Measurements from ENCODE around the gene CAGE1. TPM values are rescaled to one million over a fixed set of nuclear protein-coding genes. Genes with fewer than 3 reads are reported as not detected.

The CAGE1 gene
- total RNA-seq, 1 donor from 2014 or later: not detected

GRCh38 chr6:7410851-7411250, 21.3 kb upstream of the CAGE1 start:
- no peak for DNase-seq
- TF ChIP-seq CTCF (IDR thresholded peaks at IDR 0.05; ENCODE audit: partially characterized antibody, unreplicated experiment): no peak
- Mint-ChIP-seq H3K36me3 (ENCODE audit: unreplicated experiment) (no peaks in the 10 kb centered on the region), H3K4me1 (ENCODE audit: low read depth, unreplicated experiment) (no peaks in the 10 kb centered on the region), H3K9me3 (ENCODE audit: unreplicated experiment) (no peaks in the 10 kb centered on the region), H3K27me3 (ENCODE audit: unreplicated experiment) (no peaks in the 10 kb centered on the region), H3K27ac (ENCODE audit: unreplicated experiment) (no peak overlapping the region), H3K4me3 (ENCODE audit: unreplicated experiment) (no peak overlapping the region)

- Mint-ChIP-seq H3K4me1 (ENCODE audit: low read depth, unreplicated experiment) (no peaks in the 10 kb centered on the region), H3K4me3 (ENCODE audit: unreplicated experiment) (no peak overlapping the region), H3K36me3 (ENCODE audit: unreplicated experiment) (no peaks in the 10 kb centered on the region), H3K9me3 (ENCODE audit: unreplicated experiment) (no peaks in the 10 kb centered on the region), H3K27me3 (ENCODE audit: unreplicated experiment) (no peaks in the 10 kb centered on the region), H3K27ac (ENCODE audit: unreplicated experiment) (no peak overlapping the region)
- TF ChIP-seq CTCF (IDR thresholded peaks at IDR 0.05; ENCODE audit: partially characterized antibody, unreplicated experiment): no peak
- no peak for DNase-seq
Measured at GRCh38 chr6:7409740-7410139, 20.2 kb upstream of the CAGE1 start.

- Mint-ChIP-seq H3K4me3 (ENCODE audit: unreplicated experiment) (no peak overlapping the region), H3K4me1 (ENCODE audit: low read depth, unreplicated experiment) (no peaks in the 10 kb centered on the region), H3K27me3 (ENCODE audit: unreplicated experiment) (no peaks in the 10 kb centered on the region), H3K27ac (ENCODE audit: unreplicated experiment) (no peak overlapping the region), H3K36me3 (ENCODE audit: unreplicated experiment) (no peaks in the 10 kb centered on the region), H3K9me3 (ENCODE audit: unreplicated experiment) (no peaks in the 10 kb centered on the region)
- TF ChIP-seq CTCF (IDR thresholded peaks at IDR 0.05; ENCODE audit: partially characterized antibody, unreplicated experiment): no peak
- DNase-seq: no peak
Measured at GRCh38 chr6:7406743-7407142, 17.2 kb upstream of the CAGE1 start.

- H3K27ac Mint-ChIP-seq (ENCODE audit: unreplicated experiment): no peak overlapping the region
- H3K4me3 Mint-ChIP-seq (ENCODE audit: unreplicated experiment): no peak overlapping the region
- DNase-seq: no peak
- TF ChIP-seq CTCF (IDR thresholded peaks at IDR 0.05; ENCODE audit: partially characterized antibody, unreplicated experiment): no peak
- no peaks in the 10 kb centered on the region for H3K9me3 Mint-ChIP-seq (ENCODE audit: unreplicated experiment)
- H3K27me3 Mint-ChIP-seq (ENCODE audit: unreplicated experiment): no peaks in the 10 kb centered on the region
- H3K4me1 Mint-ChIP-seq (ENCODE audit: low read depth, unreplicated experiment): no peaks in the 10 kb centered on the region
- no peaks in the 10 kb centered on the region for H3K36me3 Mint-ChIP-seq (ENCODE audit: unreplicated experiment)
Measured at GRCh38 chr6:7404546-7404945, 15.0 kb upstream of the CAGE1 start.

GRCh38 chr6:7402716-7403115, 13.2 kb upstream of the CAGE1 start:
- H3K4me1 Mint-ChIP-seq (ENCODE audit: low read depth, unreplicated experiment): no peaks in the 10 kb centered on the region
- H3K27me3 Mint-ChIP-seq (ENCODE audit: unreplicated experiment): no peaks in the 10 kb centered on the region
- no peak overlapping the region for H3K27ac Mint-ChIP-seq (ENCODE audit: unreplicated experiment)
- no peak for TF ChIP-seq CTCF (IDR thresholded peaks at IDR 0.05; ENCODE audit: partially characterized antibody, unreplicated experiment)
- H3K4me3 Mint-ChIP-seq (ENCODE audit: unreplicated experiment): no peak overlapping the region
- H3K9me3 Mint-ChIP-seq (ENCODE audit: unreplicated experiment): no peaks in the 10 kb centered on the region
- no peak for DNase-seq
- H3K36me3 Mint-ChIP-seq (ENCODE audit: unreplicated experiment): no peaks in the 10 kb centered on the region
